H1 (cell line): ENCODE measurements around the gene SPAG17.

Source experiments
- CREB1 ChIP-seq: IDR thresholded peaks from 2 replicates; pipeline ENCODE4 v1.6.1; 2012; ENCODE audit warnings: inconsistent platforms
- CTCF ChIP-seq, 3 experiments: IDR thresholded peaks; 1 replicate in 2 of 3; 2 replicates in 1 of 3; pipeline versions ENCODE4 v1.5.1 to v1.6.1; 2011; ENCODE audit warnings: low read length in 3 of 3, mild to moderate bottlenecking in 3 of 3, inconsistent platforms in 2 of 3, low read depth in 1 of 3, moderate library complexity in 1 of 3; ENCODE audit not compliant: insufficient read depth in 1 of 3; ENCODE audit errors: control extremely low read depth in 1 of 3
- EZH2 ChIP-seq: fragments of 200-600 bp; sonication (generic); IDR thresholded peaks from 2 replicates; pipeline ENCODE4 v1.7.1; 2012; ENCODE audit warnings: low read depth, mild to moderate bottlenecking, moderate library complexity, low read length, inconsistent platforms; ENCODE audit not compliant: severe bottlenecking
- JUND ChIP-seq: IDR thresholded peaks from 2 replicates; pipeline ENCODE4 v1.6.1; 2011; ENCODE audit warnings: mild to moderate bottlenecking, improper control_type of control experiment, low read length
- SRF ChIP-seq: IDR thresholded peaks from 2 replicates; pipeline ENCODE4 v1.6.1; 2011; ENCODE audit warnings: mild to moderate bottlenecking, low read depth, low read length, moderate library complexity

GRCh38 chr1:118075116-118075515, 109.9 kb downstream of the SPAG17 start:
- no peak for TF ChIP-seq SRF
- TF ChIP-seq CTCF (IDR thresholded peaks at IDR 0.05; ENCODE audit: control extremely low read depth in 1 of 3, insufficient read depth in 1 of 3, low read depth in 1 of 3, low read length in 3 of 3): no peak
- no peak for TF ChIP-seq CREB1
- TF ChIP-seq JUND: no peak
- TF ChIP-seq EZH2: no peak
